ENCODE data around the gene GNGT2.

Gene GNGT2

GRCh38 chr17:49239963-49240362, 29.6 kb upstream of the GNGT2 start:
- TF ChIP-seq USF1 (IDR thresholded peaks at IDR 0.05), result no peak
- no peak for TF ChIP-seq FOXM1 (IDR thresholded peaks at IDR 0.05; ENCODE audit: borderline replicate concordance, low read depth)
- TF ChIP-seq YY1 (IDR thresholded peaks at IDR 0.05; ENCODE audit: low read depth), result no peak
- TF ChIP-seq EP300 (IDR thresholded peaks at IDR 0.05; ENCODE audit: borderline replicate concordance), result no peak
- no peak for TF ChIP-seq REST (IDR thresholded peaks at IDR 0.05; ENCODE audit: low read depth)
- no peak for TF ChIP-seq ZBTB7A (IDR thresholded peaks at IDR 0.05; ENCODE audit: low read depth)
- TF ChIP-seq CEBPB (IDR thresholded peaks at IDR 0.05), result no peak
- TF ChIP-seq CREB1 (IDR thresholded peaks at IDR 0.05; ENCODE audit: low read depth), result no peak
- TF ChIP-seq NFIC (IDR thresholded peaks at IDR 0.05), result no peak
- TF ChIP-seq TAF1 (IDR thresholded peaks at IDR 0.05; ENCODE audit: low read depth), result no peak
- TF ChIP-seq EGR1 (IDR thresholded peaks at IDR 0.05), result no peak

GRCh38 chr17:49235896-49236295, 25.5 kb upstream of the GNGT2 start:
- TF ChIP-seq MAX (IDR thresholded peaks at IDR 0.05) (no peak), CEBPB (IDR thresholded peaks at IDR 0.05) (no peak), TAF1 (IDR thresholded peaks at IDR 0.05; ENCODE audit: low read depth) (no peak), FOXM1 (IDR thresholded peaks at IDR 0.05; ENCODE audit: borderline replicate concordance, low read depth) (no peak), ZBTB7A (IDR thresholded peaks at IDR 0.05; ENCODE audit: low read depth) (no peak), CREB1 (IDR thresholded peaks at IDR 0.05; ENCODE audit: low read depth) (no peak), TCF12 (IDR thresholded peaks at IDR 0.05; ENCODE audit: low read depth) (no peak), EGR1 (IDR thresholded peaks at IDR 0.05) (no peak), NFIC (IDR thresholded peaks at IDR 0.05) (no peak), YY1 (IDR thresholded peaks at IDR 0.05; ENCODE audit: low read depth) (no peak), TEAD4 (IDR thresholded peaks at IDR 0.05) (no peak)

GRCh38 chr17:49234509-49235080, 24.2 kb upstream of the GNGT2 start:
- TF ChIP-seq ZBTB7A (IDR thresholded peaks at IDR 0.05; ENCODE audit: low read depth), result no peak

GRCh38 chr17:49231563-49231894, 21.2 kb upstream of the GNGT2 start:
- TF ChIP-seq FOXM1 (IDR thresholded peaks at IDR 0.05; ENCODE audit: borderline replicate concordance, low read depth) (no peak), ZBTB7A (IDR thresholded peaks at IDR 0.05; ENCODE audit: low read depth) (no peak), CEBPB (IDR thresholded peaks at IDR 0.05) (no peak), REST (IDR thresholded peaks at IDR 0.05; ENCODE audit: low read depth) (no peak), YY1 (IDR thresholded peaks at IDR 0.05; ENCODE audit: low read depth) (no peak), RAD21 (IDR thresholded peaks at IDR 0.05; ENCODE audit: low read depth) (no peak), TEAD4 (IDR thresholded peaks at IDR 0.05) (no peak), TAF1 (IDR thresholded peaks at IDR 0.05; ENCODE audit: low read depth) (no peak), EGR1 (IDR thresholded peaks at IDR 0.05) (no peak)

- TF ChIP-seq CREB1 (IDR thresholded peaks at IDR 0.05; ENCODE audit: low read depth) (peak; percentile 57), YY1 (IDR thresholded peaks at IDR 0.05; ENCODE audit: low read depth) (peak; percentile 26; the same call in 1 of the 2 replicates), EP300 (IDR thresholded peaks at IDR 0.05; ENCODE audit: borderline replicate concordance) (no peak), TCF12 (IDR thresholded peaks at IDR 0.05; ENCODE audit: low read depth) (no peak), TAF1 (IDR thresholded peaks at IDR 0.05; ENCODE audit: low read depth) (peak; percentile 36; the same call in 1 of the 2 replicates), ZBTB7A (IDR thresholded peaks at IDR 0.05; ENCODE audit: low read depth) (peak; percentile 10; the same call in 1 of the 2 replicates), TEAD4 (IDR thresholded peaks at IDR 0.05) (no peak), RAD21 (IDR thresholded peaks at IDR 0.05; ENCODE audit: low read depth) (no peak)
These were observed 20.5 kb upstream of the GNGT2 start, which contains the start of gene PHOSPHO1 for GRCh38 chr17:49230636-49231562. TSS of gene PHOSPHO1 (minus strand) at chr17:49230787. CDS start at chr17:49226691, 4,096 bp downstream.

- peak; percentile 25; the same call in 1 of the 2 replicates for TF ChIP-seq ZBTB7A (IDR thresholded peaks at IDR 0.05; ENCODE audit: low read depth)
- no peak for TF ChIP-seq EP300 (IDR thresholded peaks at IDR 0.05; ENCODE audit: borderline replicate concordance)
These were observed 19.6 kb upstream of the GNGT2 start for GRCh38 chr17:49229805-49230600.
